Measurements from ENCODE around the gene NR4A2.

Gene NR4A2

DNA sequence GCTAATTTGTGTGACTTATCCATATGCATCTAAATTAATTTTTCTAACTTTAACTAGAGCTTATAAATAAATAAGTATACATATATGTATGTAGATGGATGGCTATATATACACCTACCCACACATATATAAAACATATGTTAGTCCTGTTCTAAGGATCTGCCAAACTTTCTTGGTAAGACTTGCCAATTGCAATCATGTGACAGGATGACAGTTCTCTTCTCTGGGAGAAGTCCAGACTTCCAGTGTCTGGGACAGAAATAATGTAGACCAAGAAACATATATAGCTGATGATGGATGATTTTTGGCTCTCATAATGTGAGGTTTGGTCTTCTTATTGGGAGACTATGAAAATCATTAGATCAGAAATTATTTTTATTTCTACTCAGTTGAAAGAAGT lies 30.6 kb upstream of the NR4A2 start:
- H3K9me3 ChIP-seq: no peaks in the 10 kb centered on the region
- TF ChIP-seq, protein P1, sequence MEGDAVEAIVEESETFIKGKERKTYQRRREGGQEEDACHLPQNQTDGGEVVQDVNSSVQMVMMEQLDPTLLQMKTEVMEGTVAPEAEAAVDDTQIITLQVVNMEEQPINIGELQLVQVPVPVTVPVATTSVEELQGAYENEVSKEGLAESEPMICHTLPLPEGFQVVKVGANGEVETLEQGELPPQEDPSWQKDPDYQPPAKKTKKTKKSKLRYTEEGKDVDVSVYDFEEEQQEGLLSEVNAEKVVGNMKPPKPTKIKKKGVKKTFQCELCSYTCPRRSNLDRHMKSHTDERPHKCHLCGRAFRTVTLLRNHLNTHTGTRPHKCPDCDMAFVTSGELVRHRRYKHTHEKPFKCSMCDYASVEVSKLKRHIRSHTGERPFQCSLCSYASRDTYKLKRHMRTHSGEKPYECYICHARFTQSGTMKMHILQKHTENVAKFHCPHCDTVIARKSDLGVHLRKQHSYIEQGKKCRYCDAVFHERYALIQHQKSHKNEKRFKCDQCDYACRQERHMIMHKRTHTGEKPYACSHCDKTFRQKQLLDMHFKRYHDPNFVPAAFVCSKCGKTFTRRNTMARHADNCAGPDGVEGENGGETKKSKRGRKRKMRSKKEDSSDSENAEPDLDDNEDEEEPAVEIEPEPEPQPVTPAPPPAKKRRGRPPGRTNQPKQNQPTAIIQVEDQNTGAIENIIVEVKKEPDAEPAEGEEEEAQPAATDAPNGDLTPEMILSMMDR (IDR thresholded peaks at IDR 0.05): no peak

DNA sequence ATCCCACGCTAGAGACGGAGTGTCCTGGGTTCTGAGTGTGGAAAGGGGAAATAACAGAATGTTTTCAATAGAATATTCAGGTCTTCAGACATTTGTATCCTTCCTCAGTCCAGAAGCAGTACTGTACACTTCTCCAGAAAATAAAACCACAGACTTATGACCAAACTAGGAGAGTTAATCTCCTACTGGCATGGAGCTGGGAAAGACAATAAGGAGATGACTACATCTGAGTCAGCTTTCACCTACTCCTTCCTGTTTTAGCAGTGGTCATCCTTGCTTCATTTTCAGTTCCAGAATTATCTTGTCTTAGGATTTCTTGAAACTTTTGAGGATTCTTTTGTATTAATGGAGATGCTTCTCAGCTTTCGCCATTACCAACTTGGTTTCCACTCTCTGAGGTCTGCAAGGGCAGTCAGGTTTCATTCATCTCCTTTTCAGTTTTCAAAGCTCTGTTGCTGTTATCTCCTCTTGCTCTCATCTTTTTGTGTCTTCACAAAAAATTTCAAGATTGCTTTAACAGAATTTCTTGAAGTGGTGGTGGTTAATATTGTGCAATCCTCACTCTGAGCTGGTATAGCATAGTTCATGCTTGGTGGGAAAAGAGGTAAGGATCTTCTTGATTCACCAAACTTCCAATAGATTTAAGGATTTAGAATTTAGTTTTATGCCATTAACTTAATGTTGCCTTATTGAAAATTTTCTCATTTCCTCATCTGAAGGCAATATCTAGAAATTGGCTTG lies 23.7 kb upstream of the NR4A2 start:
- DNase-seq: no peak
- Histone ChIP-seq H3K27ac (no peak overlapping the region), H3K9me3 (no peaks in the 10 kb centered on the region), H3K4me3 (no peak overlapping the region), H3K4me1 (no peaks in the 10 kb centered on the region), H3K36me3 (no peaks in the 10 kb centered on the region), H3K27me3 (no peaks in the 10 kb centered on the region)
- TF ChIP-seq, protein P1 (IDR thresholded peaks at IDR 0.05): no peak
- intact Hi-C loops (cut with DNase I; ENCODE audit: low total_unique reads): no loop called here

More for the DNA sequence above, 30.6 kb upstream of the NR4A2 start:
- DNase-seq: no peak
- Histone ChIP-seq H3K4me3 (no peak overlapping the region), H3K36me3 (no peaks in the 10 kb centered on the region), H3K27ac (no peak overlapping the region), H3K4me1 (no peaks in the 10 kb centered on the region), H3K27me3 (no peaks in the 10 kb centered on the region)
- intact Hi-C loops (cut with DNase I; ENCODE audit: low total_unique reads): no loop called here

DNA sequence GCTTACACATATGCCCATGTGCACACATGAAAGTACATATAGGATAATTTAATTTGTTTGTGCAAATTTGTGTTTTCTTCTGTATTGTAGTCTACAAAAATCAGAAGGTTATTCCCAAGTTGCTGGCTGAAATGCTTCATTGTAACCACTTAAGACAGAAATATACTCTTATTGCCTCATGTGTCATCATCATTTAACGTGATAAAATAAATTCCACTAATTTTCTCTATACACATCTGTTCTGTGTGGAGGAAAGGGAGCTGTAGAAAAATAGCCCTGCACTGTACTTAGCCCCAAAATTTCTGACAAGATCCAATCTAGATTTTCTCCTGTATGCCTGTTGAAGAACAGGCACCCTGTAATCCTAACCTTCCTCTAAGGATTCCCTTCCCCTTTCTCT lies 20.4 kb upstream of the NR4A2 start:
- Histone ChIP-seq H3K9me3 (no peaks in the 10 kb centered on the region), H3K4me3 (no peak overlapping the region), H3K4me1 (no peaks in the 10 kb centered on the region), H3K27ac (no peak overlapping the region), H3K36me3 (no peaks in the 10 kb centered on the region), H3K27me3 (no peaks in the 10 kb centered on the region)
- TF ChIP-seq, protein P1 (IDR thresholded peaks at IDR 0.05): no peak
- no peak for DNase-seq
- intact Hi-C loops (cut with DNase I; ENCODE audit: low total_unique reads): no loop called here

DNA sequence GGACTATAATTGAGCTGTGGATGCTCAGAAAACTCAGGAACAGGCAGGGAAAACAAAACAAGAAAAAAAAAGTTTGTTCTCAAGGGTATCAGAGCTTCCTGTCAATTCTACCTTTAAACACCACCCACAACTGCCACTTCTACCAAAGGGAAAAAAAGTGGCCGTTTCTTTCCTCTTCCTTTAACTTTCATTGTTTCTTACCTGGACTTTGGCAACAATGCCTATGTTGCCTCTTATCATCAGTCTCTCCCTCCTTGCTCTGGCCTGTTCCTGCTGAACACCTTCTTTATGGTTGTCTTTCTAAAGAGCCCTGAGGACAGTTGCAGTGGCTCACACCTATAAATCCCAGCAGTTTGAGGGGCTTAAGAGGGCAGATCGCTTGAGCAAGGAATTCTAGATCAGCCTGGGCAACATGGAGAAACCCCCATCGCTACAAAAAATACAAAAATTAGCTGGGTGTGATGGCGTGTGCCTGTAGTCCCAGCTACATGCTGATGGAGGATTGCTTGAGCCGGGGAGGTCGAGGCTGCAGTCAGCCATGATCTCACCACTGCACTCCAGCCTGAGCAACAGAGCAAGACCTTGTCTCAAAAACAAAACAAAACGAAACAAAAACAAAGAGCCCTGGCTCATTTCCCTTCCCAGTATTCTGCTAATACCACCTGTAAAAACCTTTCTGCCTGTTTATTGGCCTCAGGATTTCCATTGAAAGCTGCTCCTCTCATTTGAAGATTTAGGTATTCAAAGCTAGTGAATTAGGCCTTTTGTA lies 18.0 kb upstream of the NR4A2 start:
- no peak for DNase-seq
- Histone ChIP-seq H3K4me1 (no peaks in the 10 kb centered on the region), H3K4me3 (no peak overlapping the region), H3K9me3 (no peaks in the 10 kb centered on the region), H3K27ac (no peak overlapping the region), H3K36me3 (no peaks in the 10 kb centered on the region), H3K27me3 (no peaks in the 10 kb centered on the region)
- intact Hi-C loops (cut with DNase I; ENCODE audit: low total_unique reads): no loop called here
- TF ChIP-seq, protein P1 (IDR thresholded peaks at IDR 0.05): no peak

DNA sequence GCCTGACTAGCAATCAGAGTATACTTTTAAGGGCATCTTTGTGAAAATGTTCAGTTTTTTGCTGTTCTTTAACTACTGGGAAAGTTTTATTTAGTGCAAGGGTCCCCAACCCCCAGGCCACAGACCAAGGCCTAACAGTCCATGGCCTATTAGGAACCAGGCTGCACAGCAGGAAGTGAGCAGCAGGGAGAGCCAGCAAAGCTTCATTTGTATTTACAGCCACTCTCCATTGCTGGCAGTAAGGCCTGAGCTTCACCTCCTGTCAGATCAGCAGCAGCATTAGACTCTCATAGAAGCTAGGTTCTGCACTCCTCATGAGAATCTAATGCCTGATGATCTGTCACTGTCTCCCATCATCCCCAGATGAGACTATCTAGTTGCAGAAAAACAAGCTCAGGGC lies 17.1 kb upstream of the NR4A2 start:
- DNase-seq: no peak
- TF ChIP-seq, protein P1 (IDR thresholded peaks at IDR 0.05): no peak
- Histone ChIP-seq H3K4me3 (no peak overlapping the region), H3K4me1 (no peaks in the 10 kb centered on the region), H3K27ac (no peak overlapping the region), H3K36me3 (no peaks in the 10 kb centered on the region), H3K9me3 (no peaks in the 10 kb centered on the region), H3K27me3 (no peaks in the 10 kb centered on the region)
- intact Hi-C loops (cut with DNase I; ENCODE audit: low total_unique reads): no loop called here

Data from tibial artery (tissue), 4 donors.